Colonic mucosa (tissue), 4 donors: Measurements from ENCODE around the gene MYO19. TPM values are rescaled to one million over a fixed set of nuclear protein-coding genes. Genes with fewer than 3 reads are reported as not detected.
A peak's percentile ranks its signal among the peaks of the same experiment; 100 is the strongest.

ENCODE experiments used
- DNase-seq: peaks from one replicate; pipeline ENCODE4 v3.0.0-alpha.2; 2020
- H3K27ac ChIP-seq: fragments of 200-600 bp; one replicate; pipeline ENCODE4 v1.8.0; 2021
- H3K27me3 ChIP-seq: fragments of 200-600 bp; one replicate; pipeline ENCODE4 v1.8.0; 2021
- H3K36me3 ChIP-seq: fragments of 200-600 bp; one replicate; pipeline ENCODE4 v1.8.0; 2021
- H3K4me1 ChIP-seq: fragments of 200-600 bp; one replicate; pipeline ENCODE4 v1.8.0; 2021; ENCODE audit warnings: mild to moderate bottlenecking
- H3K4me3 ChIP-seq: fragments of 200-600 bp; one replicate; pipeline ENCODE4 v1.8.0; 2021
- H3K9ac ChIP-seq, 2 donors: one replicate each; pipeline ENCODE4 v1.7.0; 2013; ENCODE audit warnings: control low read depth in 2 of 2, low read depth in 2 of 2, low read length in 2 of 2
- H3K9me3 ChIP-seq: fragments of 200-600 bp; one replicate; pipeline ENCODE4 v1.8.0; 2021
- intact Hi-C: fragments of 100-400 bp; cut with DNase I; formaldehyde crosslinking; loops from one replicate; pipeline ENCODE4 v1.14.1; 2022
- total RNA-seq, 2 donors: library from RNA; stranded (reverse); fragmentation: NEBNext Ultra II Directional in 1 of 2; extraction: Animal tissue kit (Norgen Biotek cat#: 25700) in 1 of 2; gene quantifications; one replicate each; pipeline ENCODE4 v1.2.1, GENCODE V29; 2021
- TF ChIP-seq, protein P1 (sequence below): fragments of 200-600 bp; IDR thresholded peaks from one replicate; pipeline ENCODE4 v1.8.0; 2022; ENCODE audit warnings: antibody characterized with exemption, mild to moderate bottlenecking
- donor health status: healthy.
- donor health status: DM: no; HTN: no; CAD: no.
- donor health status: DM: no; HTN: no; CAD: no.

The MYO19 gene
- total RNA-seq, 2 donors from 2014 or later: 48.8 to 149 TPM

DNA sequence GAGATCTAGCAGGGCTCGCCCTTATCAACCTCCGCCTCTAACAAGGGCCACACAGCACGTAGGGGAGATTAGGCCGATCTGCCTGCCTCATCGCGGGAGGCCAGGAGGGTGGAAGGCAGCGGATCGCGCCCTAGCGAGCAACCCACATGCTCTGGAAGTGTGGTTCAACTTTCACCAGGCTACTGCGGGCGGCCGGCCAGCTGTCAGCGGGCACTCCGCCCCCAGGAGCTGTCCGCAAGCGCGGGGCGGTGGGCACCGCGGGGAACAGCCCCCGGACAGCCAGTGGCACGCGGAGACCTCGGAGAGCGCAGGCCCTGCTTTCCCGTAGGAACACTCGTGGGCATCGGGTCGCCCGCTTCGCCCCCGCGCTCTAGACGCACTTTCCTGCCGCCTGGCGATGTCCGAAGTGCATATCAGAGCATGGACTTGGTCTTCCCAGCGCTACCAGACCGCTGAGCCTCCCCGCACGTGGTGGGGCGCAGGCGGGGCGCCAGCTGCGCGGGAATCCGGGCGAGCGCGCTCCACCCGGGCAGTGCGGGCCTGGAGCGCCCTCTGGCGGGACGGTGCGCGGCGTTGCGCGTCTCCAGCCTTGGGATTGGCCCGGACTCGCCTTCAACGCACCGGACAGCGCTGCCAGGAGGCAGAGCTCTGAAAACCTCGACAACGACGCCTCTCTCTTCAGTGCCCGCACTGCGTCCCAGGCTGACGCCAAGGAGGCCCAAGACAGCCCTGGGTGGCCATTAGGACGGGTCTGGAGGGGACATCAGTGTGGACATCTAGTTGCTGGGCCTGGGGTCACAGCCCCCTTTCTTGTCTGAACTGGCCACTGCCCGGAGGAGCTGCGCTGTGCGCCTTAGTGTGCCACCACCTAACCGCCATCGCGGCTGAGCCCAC lies 51.8 kb downstream of the MYO19 start:
- TF ChIP-seq, protein P1, sequence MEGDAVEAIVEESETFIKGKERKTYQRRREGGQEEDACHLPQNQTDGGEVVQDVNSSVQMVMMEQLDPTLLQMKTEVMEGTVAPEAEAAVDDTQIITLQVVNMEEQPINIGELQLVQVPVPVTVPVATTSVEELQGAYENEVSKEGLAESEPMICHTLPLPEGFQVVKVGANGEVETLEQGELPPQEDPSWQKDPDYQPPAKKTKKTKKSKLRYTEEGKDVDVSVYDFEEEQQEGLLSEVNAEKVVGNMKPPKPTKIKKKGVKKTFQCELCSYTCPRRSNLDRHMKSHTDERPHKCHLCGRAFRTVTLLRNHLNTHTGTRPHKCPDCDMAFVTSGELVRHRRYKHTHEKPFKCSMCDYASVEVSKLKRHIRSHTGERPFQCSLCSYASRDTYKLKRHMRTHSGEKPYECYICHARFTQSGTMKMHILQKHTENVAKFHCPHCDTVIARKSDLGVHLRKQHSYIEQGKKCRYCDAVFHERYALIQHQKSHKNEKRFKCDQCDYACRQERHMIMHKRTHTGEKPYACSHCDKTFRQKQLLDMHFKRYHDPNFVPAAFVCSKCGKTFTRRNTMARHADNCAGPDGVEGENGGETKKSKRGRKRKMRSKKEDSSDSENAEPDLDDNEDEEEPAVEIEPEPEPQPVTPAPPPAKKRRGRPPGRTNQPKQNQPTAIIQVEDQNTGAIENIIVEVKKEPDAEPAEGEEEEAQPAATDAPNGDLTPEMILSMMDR: peak; percentile 96
- intact Hi-C loops: loop anchor here (10.0 kb wide), 1 partner anchor 508 kb away; no protein-coding TSS in a partner anchor
- DNase-seq: peak; percentile 84
- peaks cover 8% of the 10 kb centered on the region for H3K4me1 ChIP-seq
- peak overlapping the region; percentile 23 for H3K4me3 ChIP-seq
- no peaks in the 10 kb centered on the region for H3K36me3 ChIP-seq
- no peaks in the 10 kb centered on the region for H3K9me3 ChIP-seq
- no peaks in the 10 kb centered on the region for H3K27me3 ChIP-seq
- H3K27ac ChIP-seq: no peak overlapping the region
- H3K9ac ChIP-seq: peak overlapping the region in 1 of 2 donors; percentile 56

DNA sequence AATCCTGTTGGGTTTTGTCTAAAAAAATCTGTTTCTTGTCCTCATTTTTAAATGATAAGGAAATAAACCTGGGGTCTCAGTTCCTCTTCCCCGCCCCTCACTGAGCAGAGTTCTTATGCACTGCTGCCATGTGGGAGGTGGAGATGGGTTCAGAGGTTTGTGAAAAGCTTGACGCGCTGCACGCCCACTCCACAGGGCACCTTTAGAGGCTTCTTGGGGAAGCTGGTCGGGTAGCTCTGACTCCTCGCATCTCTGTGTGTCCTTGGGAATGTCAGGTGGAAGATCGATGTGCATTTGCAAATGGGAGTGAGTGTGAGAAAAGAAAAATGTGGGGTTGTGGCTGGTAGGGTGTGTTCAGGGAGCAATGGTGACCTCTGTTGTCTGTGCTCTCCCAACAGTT lies 52.8 kb downstream of the MYO19 start:
- Histone ChIP-seq H3K4me1 (peaks cover 4% of the 10 kb centered on the region), H3K36me3 (no peaks in the 10 kb centered on the region), H3K27me3 (no peaks in the 10 kb centered on the region), H3K4me3 (no peak overlapping the region), H3K27ac (no peak overlapping the region), H3K9me3 (no peaks in the 10 kb centered on the region), H3K9ac (no peak overlapping the region)
- no peak for DNase-seq
- TF ChIP-seq, protein P1: no peak
- intact Hi-C loops: loop anchor here (10.0 kb wide), 1 partner anchor 507 kb away; no protein-coding TSS in a partner anchor

DNA sequence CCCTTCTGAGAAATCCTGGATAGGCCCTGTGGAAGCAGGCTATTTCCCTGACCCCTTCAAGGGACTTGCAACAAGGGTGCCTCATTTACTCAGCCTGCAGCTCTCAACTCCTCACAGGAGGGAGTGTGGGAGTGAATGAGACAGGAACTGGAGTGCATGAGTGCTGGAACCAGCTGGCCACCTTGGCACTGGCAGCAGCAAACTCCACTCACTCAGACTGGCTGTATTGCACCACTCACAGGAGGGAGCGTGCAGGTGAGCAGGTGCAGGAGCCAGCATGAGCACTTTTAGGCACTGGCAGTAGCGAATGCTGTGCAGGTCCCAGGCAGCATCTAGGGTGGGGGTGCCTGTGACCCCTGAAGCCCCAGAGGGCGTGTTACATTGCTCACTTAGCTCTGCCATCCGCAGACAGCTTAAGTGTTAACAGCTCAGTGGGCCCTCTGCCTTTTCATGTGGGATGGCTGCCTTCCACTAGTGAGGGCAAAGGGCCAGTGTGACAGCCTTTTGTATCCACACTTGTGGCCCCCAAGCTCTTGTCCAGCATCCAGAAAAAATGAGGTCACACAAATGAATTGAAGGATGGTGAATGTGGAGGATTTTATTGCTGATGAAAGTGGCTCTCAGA lies 59.2 kb downstream of the MYO19 start:
- Histone ChIP-seq H3K4me3 (no peak overlapping the region), H3K27ac (no peak overlapping the region), H3K4me1 (no peaks in the 10 kb centered on the region), H3K36me3 (no peaks in the 10 kb centered on the region), H3K27me3 (no peaks in the 10 kb centered on the region), H3K9me3 (no peaks in the 10 kb centered on the region), H3K9ac (no peak overlapping the region)
- intact Hi-C loops: no loop called here
- TF ChIP-seq, protein P1: no peak
- no peak for DNase-seq

DNA sequence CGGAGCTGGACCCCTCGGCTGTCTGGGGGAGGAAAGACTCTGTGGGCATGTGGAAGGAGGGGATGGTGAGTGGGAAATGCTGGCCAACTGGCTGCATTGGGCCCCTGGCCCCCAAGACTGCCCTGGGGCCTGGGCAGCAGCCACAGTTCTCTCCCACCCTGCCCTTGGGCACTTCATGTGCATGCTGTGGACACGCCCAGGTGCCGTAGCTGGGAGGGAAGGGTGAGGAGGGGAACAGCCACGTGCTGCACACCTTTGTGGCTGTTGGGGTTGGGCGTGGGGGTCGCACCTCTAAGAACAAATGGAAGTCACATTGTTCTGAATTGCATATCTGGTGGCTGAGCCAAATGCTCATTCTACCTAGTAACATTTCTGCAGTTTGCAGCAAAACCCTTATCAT lies 60.1 kb downstream of the MYO19 start:
- no peaks in the 10 kb centered on the region for H3K27me3 ChIP-seq
- no peak overlapping the region for H3K27ac ChIP-seq
- H3K4me3 ChIP-seq: no peak overlapping the region
- H3K4me1 ChIP-seq: no peaks in the 10 kb centered on the region
- TF ChIP-seq, protein P1: no peak
- H3K9me3 ChIP-seq: no peaks in the 10 kb centered on the region
- DNase-seq: no peak
- intact Hi-C loops: no loop called here
- H3K9ac ChIP-seq: no peak overlapping the region
- no peaks in the 10 kb centered on the region for H3K36me3 ChIP-seq

DNA sequence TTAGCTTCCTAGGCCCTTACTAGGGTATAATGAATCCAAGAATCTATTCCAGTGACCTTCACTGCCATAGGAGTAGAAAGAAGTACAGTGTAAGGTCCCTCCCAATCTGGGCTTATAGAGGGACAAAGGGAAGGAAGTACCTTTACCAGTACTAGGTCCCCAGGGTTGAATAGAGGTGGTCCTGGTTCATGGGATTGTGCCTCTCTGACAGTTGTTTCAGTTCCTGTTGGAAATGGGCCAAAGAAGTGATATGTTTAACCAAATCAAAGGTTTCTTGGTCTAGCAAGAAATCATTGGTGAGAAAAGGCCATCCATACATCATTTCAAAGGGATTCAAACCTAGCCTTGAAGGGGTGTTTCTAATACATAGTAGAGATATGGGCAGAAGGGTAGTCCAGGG lies 64.2 kb downstream of the MYO19 start:
- intact Hi-C loops: no loop called here
- Histone ChIP-seq H3K9ac (no peak overlapping the region), H3K4me1 (no peaks in the 10 kb centered on the region), H3K36me3 (no peaks in the 10 kb centered on the region), H3K27me3 (no peaks in the 10 kb centered on the region), H3K9me3 (no peaks in the 10 kb centered on the region), H3K4me3 (no peak overlapping the region), H3K27ac (no peak overlapping the region)
- TF ChIP-seq, protein P1: no peak
- DNase-seq: no peak
